HG03558 (cell line): ENCODE data around the gene PLA2R1.

Experiments used
- ATAC-seq: cut with Tn5 transposase; IDR thresholded peaks from one replicate; pipeline ENCODE4 v1.9.1; 2021; ENCODE audit warnings: moderate number of reproducible peaks; ENCODE audit not compliant: unreplicated experiment; ENCODE audit errors: extremely low read depth

Gene PLA2R1

GRCh38 chr2:160062292-160063005, at the start of gene PLA2R1:
Gene PLA2R1 (minus strand): TSS chr2:160062615. CDS start chr2:160062403, 212 bp downstream.
- ATAC-seq = no peak

- no peak for ATAC-seq
Observed at GRCh38 chr2:160110674-160111239, 48.3 kb upstream of the PLA2R1 start.

GRCh38 chr2:160109939-160110673, 47.7 kb upstream of the PLA2R1 start:
- ATAC-seq = no peak

GRCh38 chr2:160109243-160109642, 46.8 kb upstream of the PLA2R1 start:
- ATAC-seq = no peak

DNA sequence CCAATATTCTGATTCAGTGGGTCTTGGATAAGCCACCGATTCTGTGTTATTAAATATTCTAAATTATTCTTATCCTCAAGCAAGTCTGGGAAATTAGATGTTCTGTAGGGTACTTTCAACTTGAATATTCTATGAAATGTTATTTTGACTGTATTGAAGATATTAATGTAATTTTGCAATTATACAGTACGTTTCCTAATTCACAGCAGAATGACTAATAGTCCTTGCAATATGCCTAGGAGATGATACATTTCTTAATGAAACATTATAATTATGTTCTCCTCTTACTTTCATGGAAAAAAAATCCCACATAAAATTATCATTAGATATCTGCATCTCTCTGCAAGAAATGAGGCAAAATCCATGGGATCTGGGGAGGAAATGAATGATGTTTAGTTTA, 46.2 kb upstream of the PLA2R1 start:
- no peak for ATAC-seq

- ATAC-seq = no peak
Observed at GRCh38 chr2:160105366-160105765, 43.0 kb upstream of the PLA2R1 start.

GRCh38 chr2:160104115-160104514, 41.7 kb upstream of the PLA2R1 start:
- ATAC-seq = no peak

DNA sequence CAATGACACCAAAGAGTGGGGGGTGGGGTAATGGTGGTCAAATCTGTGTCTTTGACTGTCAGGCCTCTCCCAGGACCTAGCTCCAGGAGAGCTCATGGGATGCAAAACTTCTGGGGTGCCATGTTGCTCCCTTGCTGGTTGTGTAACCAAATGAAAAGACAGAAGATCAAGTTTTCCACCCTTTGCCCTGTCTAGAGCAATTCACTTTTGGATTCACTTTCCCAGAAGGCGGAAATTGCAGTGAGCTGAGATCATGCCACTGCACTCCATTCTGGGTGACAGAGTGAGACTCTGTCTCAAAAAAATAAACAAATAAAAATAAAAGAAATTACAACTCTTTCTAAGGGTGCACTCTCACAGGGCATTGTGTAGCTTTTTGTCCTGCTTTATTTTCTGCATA, 34.9 kb upstream of the PLA2R1 start:
- no peak for ATAC-seq

GRCh38 chr2:160096409-160096808, 34.0 kb upstream of the PLA2R1 start:
- ATAC-seq = no peak

GRCh38 chr2:160092445-160092844, 30.0 kb upstream of the PLA2R1 start:
- ATAC-seq = no peak

- ATAC-seq = no peak
Observed at GRCh38 chr2:160091381-160091780, 29.0 kb upstream of the PLA2R1 start.

GRCh38 chr2:160087854-160088745, 25.7 kb upstream of the PLA2R1 start:
- no peak for ATAC-seq

- ATAC-seq = no peak
Observed at GRCh38 chr2:160085662-160086061, 23.2 kb upstream of the PLA2R1 start.

GRCh38 chr2:160077912-160078810, 15.7 kb upstream of the PLA2R1 start:
- ATAC-seq = no peak

GRCh38 chr2:160076914-160077313, 14.5 kb upstream of the PLA2R1 start:
- no peak for ATAC-seq

- no peak for ATAC-seq
Observed at GRCh38 chr2:160076241-160076640, 13.8 kb upstream of the PLA2R1 start.

- ATAC-seq = no peak
Observed at GRCh38 chr2:160075171-160075570, 12.8 kb upstream of the PLA2R1 start.

GRCh38 chr2:160073284-160073888, 11.0 kb upstream of the PLA2R1 start:
- ATAC-seq = no peak

DNA sequence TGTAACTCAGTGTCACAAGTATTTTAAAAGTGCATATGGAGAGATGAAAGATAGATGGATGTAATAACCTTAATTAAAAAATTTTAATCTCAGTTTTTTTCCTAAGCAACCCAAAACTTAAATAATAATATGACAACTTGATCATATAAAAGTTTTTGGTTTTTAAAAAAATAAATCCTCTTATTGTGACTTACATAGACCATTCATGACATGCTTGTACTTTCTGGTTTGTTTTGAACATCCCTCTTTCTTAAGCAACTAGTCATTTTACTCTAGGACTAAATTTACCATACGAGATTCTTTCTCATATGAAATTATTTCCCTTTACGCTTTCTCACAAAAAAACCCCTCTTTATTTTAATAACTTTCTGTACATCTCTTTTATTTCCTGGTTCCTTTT, 6.5 kb upstream of the PLA2R1 start:
- no peak for ATAC-seq
